MM.1S (cell line): Measurements from ENCODE around the gene TMPRSS15.

ENCODE experiments used
- DNase-seq: peaks from one replicate; pipeline ENCODE4 v3.0.0-alpha.2; 2015
- H2AFZ ChIP-seq: fragments of 300-600 bp; sonication (generic); 2 replicates; pipeline ENCODE4 v1.6.0; 2016; ENCODE audit warnings: antibody characterized with exemption, low read length
- H3F3A ChIP-seq: fragments of 300-600 bp; sonication (generic); 2 replicates; pipeline ENCODE4 v1.6.1; 2016; ENCODE audit warnings: mild to moderate bottlenecking, antibody characterized with exemption, low read length, moderate library complexity, mixed read lengths; ENCODE audit not compliant: insufficient read depth
- H3K27ac ChIP-seq: fragments of 300-600 bp; sonication (generic); 2 replicates; pipeline ENCODE4 v1.5.1; 2016; ENCODE audit warnings: mild to moderate bottlenecking, low read length
- H3K27me3 ChIP-seq: fragments of 300-600 bp; sonication (generic); replicated peaks from 2 replicates; pipeline ENCODE4 v1.6.0; 2016; ENCODE audit warnings: low read length; ENCODE audit not compliant: insufficient read depth
- H3K36me3 ChIP-seq: fragments of 300-600 bp; sonication (generic); replicated peaks from 2 replicates; pipeline ENCODE4 v1.6.1; 2016; ENCODE audit warnings: mild to moderate bottlenecking, low read length, mixed read lengths; ENCODE audit not compliant: insufficient read depth
- H3K4me1 ChIP-seq: fragments of 300-600 bp; sonication (generic); 2 replicates; pipeline ENCODE4 v1.6.1; 2016; ENCODE audit warnings: low read length, mixed read lengths
- H3K4me2 ChIP-seq: fragments of 300-600 bp; sonication (generic); 2 replicates; pipeline ENCODE4 v1.6.0; 2016; ENCODE audit warnings: low read depth, low read length
- H3K4me3 ChIP-seq: fragments of 300-600 bp; sonication (generic); 2 replicates; pipeline ENCODE4 v1.5.1; 2016; ENCODE audit warnings: low read length, mixed read lengths
- H3K79me2 ChIP-seq: fragments of 300-600 bp; sonication (generic); 2 replicates; pipeline ENCODE4 v1.6.1; 2016; ENCODE audit warnings: mixed run types, low read length, mixed read lengths
- H3K9ac ChIP-seq: fragments of 300-600 bp; sonication (generic); 2 replicates; pipeline ENCODE4 v1.6.1; 2016; ENCODE audit warnings: low read length, mixed read lengths
- H3K9me2 ChIP-seq: fragments of 300-600 bp; sonication (generic); replicated peaks from 2 replicates; pipeline ENCODE4 v1.6.1; 2016; ENCODE audit warnings: mild to moderate bottlenecking, low read length, mixed read lengths; ENCODE audit not compliant: insufficient read depth
- H3K9me3 ChIP-seq: fragments of 300-600 bp; sonication (generic); replicated peaks from 2 replicates; pipeline ENCODE4 v1.6.1; 2016; ENCODE audit warnings: mild to moderate bottlenecking, low read length, mixed read lengths; ENCODE audit not compliant: insufficient read depth
- H4K20me1 ChIP-seq: fragments of 300-600 bp; sonication (generic); 2 replicates; pipeline ENCODE4 v1.6.1; 2016; ENCODE audit warnings: mild to moderate bottlenecking, low read length, moderate library complexity, mixed read lengths; ENCODE audit not compliant: insufficient read depth
- CTCF ChIP-seq: fragments of 300-600 bp; sonication (generic); IDR thresholded peaks from 2 replicates; pipeline ENCODE4 v1.5.1; 2016; ENCODE audit warnings: antibody characterized with exemption, low read length, mixed read lengths
- EZH2 ChIP-seq: fragments of 300-600 bp; sonication (generic); optimal IDR thresholded peaks from 2 replicates; pipeline ENCODE3; 2017; ENCODE audit warnings: low read depth, mild to moderate bottlenecking, antibody characterized with exemption, low read length, mixed read lengths
- EZH2phosphoT487 ChIP-seq: fragments of 300-600 bp; sonication (generic); IDR thresholded peaks from 2 replicates; pipeline ENCODE4 v1.6.1; 2018; ENCODE audit warnings: antibody characterized with exemption, low read length

TMPRSS15 gene

DNA sequence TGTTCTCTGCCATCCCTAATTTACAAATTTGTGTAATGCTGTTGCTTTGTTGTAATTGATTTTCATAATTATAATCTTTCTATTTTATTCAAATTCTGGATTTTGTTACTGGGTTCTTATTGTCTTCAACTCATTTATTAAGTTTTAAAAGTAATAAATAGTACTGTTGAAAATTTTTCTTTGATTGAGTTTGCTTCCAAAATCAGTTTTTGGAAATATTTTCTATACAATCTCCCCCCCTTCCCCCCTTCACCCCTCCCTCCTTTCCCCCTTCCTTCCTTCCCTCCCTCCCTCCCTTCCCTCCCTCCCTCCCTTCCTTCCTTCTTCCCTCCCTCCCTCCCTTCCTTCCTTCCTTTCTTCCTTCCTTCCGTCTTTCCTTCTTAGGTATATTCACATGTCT, 6.0 kb upstream of the TMPRSS15 start:
- TF ChIP-seq EZH2phosphoT487 (no peak), EZH2 (no peak), CTCF (no peak)
- Histone ChIP-seq H2AFZ (no peak overlapping the region), H3K4me2 (no peak overlapping the region), H3F3A (no peaks in the 10 kb centered on the region), H3K4me3 (no peak overlapping the region), H3K27ac (no peak overlapping the region), H4K20me1 (no peaks in the 10 kb centered on the region), H3K9ac (no peak overlapping the region), H3K27me3 (no peaks in the 10 kb centered on the region), H3K79me2 (no peaks in the 10 kb centered on the region), H3K4me1 (no peaks in the 10 kb centered on the region), H3K36me3 (no peaks in the 10 kb centered on the region), H3K9me2 (no peaks in the 10 kb centered on the region; the same call in 1 of the 2 replicates), H3K9me3 (no peaks in the 10 kb centered on the region)
- no peak for DNase-seq

DNA sequence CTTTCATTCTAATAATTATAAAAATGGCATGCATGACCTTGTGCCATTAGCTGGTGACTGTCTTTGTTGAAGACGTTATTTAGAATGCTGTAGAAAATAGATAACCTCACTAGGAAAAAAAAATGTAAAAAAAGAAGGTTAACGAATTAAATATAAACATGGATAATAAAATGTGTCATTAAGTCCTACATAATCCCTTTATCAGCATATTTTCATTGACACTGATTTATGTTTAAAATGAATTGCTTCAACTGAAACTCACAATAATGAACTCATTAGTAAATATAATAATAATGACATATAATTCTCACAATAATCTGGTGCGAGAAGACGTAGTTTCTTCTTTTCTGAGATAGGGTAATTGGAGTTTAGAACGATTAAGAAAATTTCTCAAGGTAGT, 4.7 kb downstream of the TMPRSS15 start:
- H3K4me1 ChIP-seq = 0 out of 2 replicates have a peak, but pooled peaks cover 7% of the 10 kb centered on the region
- H3K9ac ChIP-seq = no peak overlapping the region
- no peak for DNase-seq
- H3F3A ChIP-seq = no peaks in the 10 kb centered on the region
- no peaks in the 10 kb centered on the region for H4K20me1 ChIP-seq
- H2AFZ ChIP-seq = no peak overlapping the region
- no peaks in the 10 kb centered on the region; the same call in 1 of the 2 replicates for H3K9me2 ChIP-seq
- no peak overlapping the region for H3K4me3 ChIP-seq
- H3K27me3 ChIP-seq = no peaks in the 10 kb centered on the region
- H3K4me2 ChIP-seq = no peak overlapping the region
- no peaks in the 10 kb centered on the region for H3K79me2 ChIP-seq
- TF ChIP-seq CTCF (no peak), EZH2 (no peak), EZH2phosphoT487 (no peak)
- no peaks in the 10 kb centered on the region for H3K36me3 ChIP-seq
- H3K9me3 ChIP-seq = no peaks in the 10 kb centered on the region
- H3K27ac ChIP-seq = no peak overlapping the region

DNA sequence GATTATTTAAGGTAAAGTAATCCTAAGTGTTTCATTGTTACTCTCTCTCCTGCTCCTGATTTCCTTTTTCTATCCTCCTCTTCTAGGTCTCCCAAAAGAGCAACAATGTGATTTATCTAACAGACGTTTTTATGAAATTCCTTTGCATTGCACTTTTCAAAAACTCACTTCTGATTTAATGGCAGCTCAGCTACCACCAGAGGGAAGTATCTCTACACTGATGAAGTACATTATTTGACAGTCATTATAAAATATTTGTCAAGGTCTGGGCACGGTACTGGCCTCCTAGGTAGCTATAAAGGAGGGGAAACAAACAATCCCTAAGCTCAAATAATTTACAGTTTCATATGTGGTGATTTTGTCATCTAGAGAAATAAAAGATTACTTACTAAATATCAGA, 15.6 kb downstream of the TMPRSS15 start:
- no peaks in the 10 kb centered on the region for H3K79me2 ChIP-seq
- no peaks in the 10 kb centered on the region for H4K20me1 ChIP-seq
- H3K9me2 ChIP-seq = no peaks in the 10 kb centered on the region
- H3F3A ChIP-seq = no peaks in the 10 kb centered on the region
- H3K4me1 ChIP-seq = no peaks in the 10 kb centered on the region
- H3K27ac ChIP-seq = no peak overlapping the region
- no peaks in the 10 kb centered on the region for H3K27me3 ChIP-seq
- no peaks in the 10 kb centered on the region for H3K9me3 ChIP-seq
- TF ChIP-seq EZH2phosphoT487 = no peak
- TF ChIP-seq CTCF = peak; percentile 25
- H3K36me3 ChIP-seq = no peaks in the 10 kb centered on the region
- H3K4me2 ChIP-seq = no peak overlapping the region
- H3K9ac ChIP-seq = no peak overlapping the region
- H3K4me3 ChIP-seq = no peak overlapping the region
- no peak overlapping the region for H2AFZ ChIP-seq
- DNase-seq = peak; percentile 27
